SK-N-SH (cell line): ENCODE data around the gene RABGAP1L. TPM values are rescaled to one million over a fixed set of nuclear protein-coding genes. Genes with fewer than 3 reads are reported as not detected.

Source experiments
- CTCF ChIA-PET: fragments of 300-600, 350-600 bp; formaldehyde crosslinking; extraction: SDS; loops from one replicate; lab custom pipeline; 2021; lab: Yijun Ruan, JAX
- POLR2A ChIA-PET: fragments of 350-600 bp; sonication (Branson Sonifier 250); formaldehyde crosslinking; extraction: SDS; loops from one replicate; lab custom pipeline; 2020; ENCODE audit warnings: antibody characterized with exemption, inconsistent platforms; lab: Yijun Ruan, JAX
- DNase-seq: peaks from one replicate; pipeline ENCODE4 v3.0.0; 2012
- H2AFZ ChIP-seq: fragments of 200-600 bp; sonication (generic); 2 replicates; pipeline ENCODE4 v1.8.1; 2016; ENCODE audit warnings: antibody characterized with exemption, mild to moderate bottlenecking, low read depth
- H3F3A ChIP-seq: fragments of 200-600 bp; sonication (generic); replicated peaks from 2 replicates; pipeline ENCODE3; 2016; ENCODE audit warnings: antibody characterized with exemption, mild to moderate bottlenecking; ENCODE audit not compliant: insufficient read depth
- H3K27ac ChIP-seq, 2 experiments: fragments of 200-500 bp in 1 of 2; fragments of 200-600 bp in 1 of 2; sonication (Bioruptor generic) in 1 of 2; sonication (generic), shearing (Covaris generic) in 1 of 2; 2 replicates each; pipeline versions ENCODE4 v1.5.1 to v1.6.1; 2014 to 2016; ENCODE audit warnings: low read depth in 2 of 2, inconsistent platforms in 1 of 2, low read length in 1 of 2, mild to moderate bottlenecking in 1 of 2, mixed read lengths in 1 of 2
- H3K27me3 ChIP-seq: fragments of 200-600 bp; sonication (generic), shearing (Covaris generic); 2 replicates; pipeline ENCODE4 v1.6.1; 2016; ENCODE audit warnings: mixed run types; ENCODE audit not compliant: insufficient read depth
- H3K36me3 ChIP-seq, 2 experiments: fragments of 200-500 bp in 1 of 2; fragments of 200-600 bp in 1 of 2; sonication (Bioruptor generic) in 1 of 2; sonication (generic) in 1 of 2; replicated peaks in 1 of 2; 2 replicates each; pipeline versions ENCODE3 to v1.5.1; 2014 to 2016; ENCODE audit warnings: low read length in 1 of 2, mild to moderate bottlenecking in 1 of 2; ENCODE audit not compliant: insufficient read depth in 2 of 2, control insufficient read depth in 1 of 2
- H3K4me1 ChIP-seq, 2 experiments: fragments of 200-500 bp in 1 of 2; fragments of 200-600 bp in 1 of 2; sonication (Bioruptor generic) in 1 of 2; sonication (generic), shearing (Covaris generic) in 1 of 2; 2 replicates each; pipeline versions ENCODE4 v1.5.1 to v1.6.1; 2014 to 2016; ENCODE audit warnings: low read depth in 1 of 2, low read length in 1 of 2, mixed run types in 1 of 2; ENCODE audit not compliant: insufficient read depth in 2 of 2, control insufficient read depth in 1 of 2
- H3K4me2 ChIP-seq: fragments of 200-600 bp; sonication (generic), shearing (Covaris generic); 2 replicates; pipeline ENCODE4 v1.6.1; 2017; ENCODE audit warnings: mixed run types
- H3K4me3 ChIP-seq, 2 experiments: fragments of 200-500 bp in 1 of 2; fragments of 200-600 bp in 1 of 2; sonication (Bioruptor generic) in 1 of 2; sonication (generic), shearing (Covaris generic) in 1 of 2; 2 replicates each; pipeline versions ENCODE4 v1.5.1 to v1.8.1; 2014 to 2016; ENCODE audit warnings: low read depth in 2 of 2, inconsistent platforms in 1 of 2, low read length in 1 of 2, mild to moderate bottlenecking in 1 of 2, mixed read lengths in 1 of 2, moderate library complexity in 1 of 2
- H3K79me2 ChIP-seq: fragments of 200-600 bp; sonication (generic); 2 replicates; pipeline ENCODE4 v1.8.1; 2017; ENCODE audit warnings: mild to moderate bottlenecking; ENCODE audit not compliant: insufficient read depth
- H3K9ac ChIP-seq: fragments of 200-600 bp; sonication (generic); 2 replicates; pipeline ENCODE4 v1.6.1; 2017; ENCODE audit warnings: mixed run types
- H3K9me2 ChIP-seq: fragments of 200-600 bp; sonication (generic); 2 replicates; pipeline ENCODE4 v1.6.1; 2017; ENCODE audit warnings: mixed run types
- H3K9me3 ChIP-seq: fragments of 200-600 bp; sonication (generic); 2 replicates; pipeline ENCODE4 v1.6.1; 2017; ENCODE audit warnings: mixed run types, mild to moderate bottlenecking, moderate library complexity
- H4K20me1 ChIP-seq: fragments of 200-600 bp; sonication (generic); 2 replicates; pipeline ENCODE4 v1.6.1; 2017; ENCODE audit warnings: mild to moderate bottlenecking, mixed run types; ENCODE audit not compliant: insufficient read depth
- ELF1 ChIP-seq: IDR thresholded peaks from 2 replicates; pipeline ENCODE4 v1.4.0; 2012
- EP300 ChIP-seq, 2 experiments: IDR thresholded peaks; 2 replicates each; pipeline versions ENCODE4 v1.4.0 to v1.6.1; 2012; ENCODE audit warnings: borderline replicate concordance in 1 of 2, low read depth in 1 of 2, low read length in 1 of 2
- FOSL2 ChIP-seq: IDR thresholded peaks from 2 replicates; pipeline ENCODE4 v1.4.0; 2012; ENCODE audit warnings: low read depth, mild to moderate bottlenecking, moderate library complexity, borderline replicate concordance
- FOXJ3 ChIP-seq: sonication (generic); formaldehyde crosslinking; IDR thresholded peaks from 2 replicates; pipeline ENCODE4 v1.5.1; 2020; ENCODE audit warnings: mild to moderate bottlenecking, missing genetic modification reagents
- JUND ChIP-seq: IDR thresholded peaks from 2 replicates; pipeline ENCODE4 v1.4.0; 2012
- MXI1 ChIP-seq: IDR thresholded peaks from 2 replicates; pipeline ENCODE4 v1.6.1; 2012; ENCODE audit warnings: mild to moderate bottlenecking, low read depth, low read length, improper control_type of control experiment
- POLR2AphosphoS5 ChIP-seq: IDR thresholded peaks from 2 replicates; pipeline ENCODE4 v1.6.1; 2012; ENCODE audit warnings: low read depth, low read length
- RAD21 ChIP-seq: IDR thresholded peaks from 2 replicates; pipeline ENCODE4 v1.6.1; 2012; ENCODE audit warnings: mild to moderate bottlenecking, low read length
- RFX5 ChIP-seq: IDR thresholded peaks from 2 replicates; pipeline ENCODE4 v1.6.1; 2012; ENCODE audit warnings: mild to moderate bottlenecking, improper control_type of control experiment, low read length
- SIN3A ChIP-seq: IDR thresholded peaks from 2 replicates; pipeline ENCODE4 v1.6.1; 2012; ENCODE audit warnings: low read depth, mild to moderate bottlenecking, low read length, moderate library complexity, borderline replicate concordance
- SMC3 ChIP-seq: IDR thresholded peaks from 2 replicates; pipeline ENCODE4 v1.6.1; 2012; ENCODE audit warnings: low read depth, low read length, improper control_type of control experiment
- USF1 ChIP-seq: IDR thresholded peaks from 2 replicates; pipeline ENCODE4 v1.4.0; 2012; ENCODE audit warnings: low read depth, borderline replicate concordance
- YY1 ChIP-seq: IDR thresholded peaks from 2 replicates; pipeline ENCODE4 v1.4.0; 2012; ENCODE audit warnings: low read depth, mild to moderate bottlenecking
- ZBTB33 ChIP-seq: IDR thresholded peaks from 2 replicates; pipeline ENCODE4 v1.4.0; 2012; ENCODE audit warnings: low read depth, borderline replicate concordance
- polyA plus RNA-seq, 3 experiments: library from polyadenylated mRNA; depleted of rRNA; stranded (reverse); fragments of >200 nt; gene quantifications; 2 replicates each; pipeline ENCODE4 v1.2.3, GENCODE V29; 2012

RABGAP1L gene
- polyA plus RNA-seq, 1 of the 3 experiments (the other 2 are of a cell fraction) = 7.2 TPM

- no peak for TF ChIP-seq USF1
- TF ChIP-seq ZBTB33 = no peak
- TF ChIP-seq YY1 = no peak
- TF ChIP-seq EP300 (IDR thresholded peaks at IDR 0.05; ENCODE audit: borderline replicate concordance in 1 of 2, low read depth in 1 of 2, low read length in 1 of 2) = no peak
- no peak for TF ChIP-seq JUND
- TF ChIP-seq RAD21 = peak; percentile 91
- TF ChIP-seq FOXJ3 = no peak
Observed at GRCh38 chr1:174262349-174263241, 103.3 kb downstream of the RABGAP1L start (continued).

GRCh38 chr1:174265282-174265681 is 106.0 kb downstream of the RABGAP1L start:
- no peak for DNase-seq
- CTCF ChIA-PET = interaction anchor here (1.0 to 1.2 kb wide), 3 partner anchors 462 to 733 kb away, joined by 3 to 6 read pairs (median 6); no protein-coding TSS in a partner anchor
- H2AFZ ChIP-seq = no peak overlapping the region
- H3F3A ChIP-seq = peaks cover 7% of the 10 kb centered on the region
- TF ChIP-seq SIN3A = no peak
- TF ChIP-seq SMC3 = no peak
- TF ChIP-seq RFX5 = no peak
- no peak for TF ChIP-seq FOSL2
- TF ChIP-seq ELF1 = no peak
- no peak for TF ChIP-seq EP300 (IDR thresholded peaks at IDR 0.05; ENCODE audit: borderline replicate concordance in 1 of 2, low read depth in 1 of 2, low read length in 1 of 2)
- no peak for TF ChIP-seq POLR2AphosphoS5
- TF ChIP-seq MXI1 = no peak
- TF ChIP-seq RAD21 = no peak
- no peak overlapping the region for H3K4me2 ChIP-seq
- H3K27me3 ChIP-seq = no peaks in the 10 kb centered on the region
- no peak overlapping the region for H3K27ac ChIP-seq
- peaks cover 5 to 11% of the 10 kb centered on the region in 2 experiments; a peak in 3 of 4 replicates for H3K4me1 ChIP-seq
- no peaks in the 10 kb centered on the region for H4K20me1 ChIP-seq
- no peak overlapping the region for H3K9ac ChIP-seq
- H3K4me3 ChIP-seq = no peak overlapping the region
- H3K79me2 ChIP-seq = no peaks in the 10 kb centered on the region
- no peaks in the 10 kb centered on the region for H3K9me3 ChIP-seq
- no peaks in the 10 kb centered on the region for H3K9me2 ChIP-seq
- H3K36me3 ChIP-seq = no peaks in the 10 kb centered on the region
- POLR2A ChIA-PET = no interaction called here
